HG03378 (cell line): ENCODE measurements around the gene STIM2.
"Not testable (repeated sequence)": the region's sequence is repeated elsewhere in the genome, so short reads cannot be mapped to it uniquely, and the experiment has no call there.

Experiments
- ATAC-seq: cut with Tn5 transposase; IDR thresholded peaks from one replicate; pipeline ENCODE4 v1.9.1; 2021; ENCODE audit warnings: mild to moderate bottlenecking, moderate library complexity; ENCODE audit not compliant: unreplicated experiment

The STIM2 gene

DNA sequence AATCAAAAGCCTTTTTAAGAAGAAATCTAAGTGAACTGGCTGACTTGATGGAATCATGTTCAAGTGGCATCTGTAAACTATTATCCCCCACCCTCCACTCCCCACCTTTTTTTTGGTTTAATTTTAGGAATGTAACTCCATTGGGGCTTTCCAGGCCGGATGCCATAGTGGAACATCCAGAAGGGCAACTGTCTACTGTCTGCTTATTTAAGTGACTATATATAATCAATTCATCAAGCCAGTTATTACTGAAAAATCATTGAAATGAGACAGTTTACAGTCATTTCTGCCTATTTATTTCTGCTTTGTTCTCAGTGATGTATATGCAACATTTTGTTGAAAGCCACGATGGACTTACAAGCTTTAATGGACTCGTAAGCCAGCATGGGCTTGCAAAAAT, 162.3 kb downstream of the STIM2 start:
- no peak for ATAC-seq

DNA sequence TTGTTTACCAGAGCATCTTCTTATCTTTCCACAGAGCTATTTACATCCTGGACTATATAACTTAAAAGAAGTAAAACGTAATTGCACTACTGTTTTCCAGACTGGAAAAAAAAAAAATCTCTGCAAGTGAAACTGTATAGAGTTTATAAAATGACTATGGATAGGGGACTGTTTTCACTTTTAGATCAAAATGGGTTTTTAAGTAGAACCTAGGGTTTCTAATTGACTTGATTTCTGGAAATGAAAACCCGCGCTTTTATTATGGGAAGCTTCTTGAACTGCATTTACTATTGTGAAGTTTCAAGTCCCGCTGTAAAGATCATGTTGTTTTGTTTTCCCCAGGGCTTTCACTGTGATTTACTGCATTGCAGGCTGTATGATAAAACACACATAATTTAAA, 162.7 kb downstream of the STIM2 start:
- ATAC-seq: no peak

DNA sequence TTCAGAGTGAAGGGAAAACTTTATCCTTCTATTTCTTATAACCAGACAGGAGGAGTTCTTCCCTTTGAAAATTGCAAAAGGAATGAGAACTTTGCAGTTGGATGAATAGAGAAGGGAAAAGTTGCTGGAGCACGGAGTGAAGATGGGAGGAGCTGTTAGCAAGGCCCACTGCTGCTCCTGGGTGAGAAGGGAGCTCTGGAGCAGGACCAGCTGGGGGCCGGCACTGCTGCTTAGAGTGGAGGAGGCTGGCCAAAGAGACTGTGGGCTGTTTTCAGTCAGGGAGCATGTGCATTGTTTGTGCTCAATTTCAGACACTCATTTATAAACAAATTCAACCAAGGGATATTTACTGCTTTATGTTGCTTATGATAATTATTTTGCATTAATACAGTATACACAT, 164.2 kb downstream of the STIM2 start:
- no peak for ATAC-seq

DNA sequence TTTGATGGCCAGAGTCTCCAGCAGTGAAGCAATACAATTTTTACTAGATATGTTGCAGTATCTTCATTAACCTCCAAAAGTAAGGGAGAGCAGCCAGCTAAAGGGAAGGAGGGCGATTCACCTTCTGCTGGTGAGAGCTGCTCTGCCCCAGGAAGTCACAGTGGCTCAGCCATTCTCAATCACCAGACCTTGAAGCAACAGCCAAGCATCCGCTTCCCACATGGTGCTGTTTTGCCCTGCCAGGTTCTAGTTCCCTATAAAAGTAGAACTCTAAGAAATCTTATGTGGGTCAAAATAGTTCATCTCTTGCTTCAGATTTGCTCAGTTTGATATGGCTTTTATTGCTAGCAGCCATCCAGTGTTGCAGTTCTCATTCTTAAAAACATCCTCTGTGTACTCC, 166.8 kb downstream of the STIM2 start:
- no peak for ATAC-seq

DNA sequence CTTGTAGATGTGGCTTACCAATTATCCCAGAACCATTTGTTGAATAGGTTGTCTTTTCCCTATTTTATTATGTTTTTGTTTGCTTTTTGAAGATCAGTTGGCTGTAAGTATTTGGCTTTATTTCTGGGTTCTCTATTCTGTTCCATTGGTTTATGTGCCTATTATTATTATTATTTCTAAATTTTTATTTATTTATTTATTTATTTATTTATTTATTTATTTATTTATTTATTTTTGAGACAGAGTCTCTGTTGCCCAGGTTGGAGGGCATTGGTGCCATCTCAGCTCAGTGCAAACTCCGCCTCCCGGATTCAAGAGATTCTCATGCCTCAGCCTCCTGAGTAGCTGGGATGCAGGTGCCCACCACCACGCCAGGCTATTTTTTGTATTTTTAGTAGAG, 174.5 kb downstream of the STIM2 start:
- ATAC-seq: not testable (repeated sequence)

DNA sequence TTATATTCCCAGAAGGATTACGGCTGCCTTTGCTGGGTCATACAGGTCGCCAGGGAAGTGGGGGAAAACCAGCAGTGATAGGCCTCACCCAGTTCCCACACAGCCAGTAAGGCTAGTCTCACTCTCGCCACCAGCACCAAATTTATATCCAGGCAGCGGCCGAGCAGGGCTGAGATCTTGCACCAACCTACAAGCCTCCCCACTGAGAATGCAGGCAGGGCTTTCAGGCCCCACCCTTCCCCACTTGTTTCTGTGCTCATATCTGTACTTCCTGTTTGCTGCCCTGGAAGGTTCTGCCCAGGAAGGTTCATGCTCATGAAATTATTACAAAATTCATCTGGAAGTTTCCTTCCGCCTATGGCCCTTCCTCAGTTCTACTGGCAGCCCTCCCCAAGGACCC, 179.7 kb downstream of the STIM2 start:
- ATAC-seq: no peak

DNA sequence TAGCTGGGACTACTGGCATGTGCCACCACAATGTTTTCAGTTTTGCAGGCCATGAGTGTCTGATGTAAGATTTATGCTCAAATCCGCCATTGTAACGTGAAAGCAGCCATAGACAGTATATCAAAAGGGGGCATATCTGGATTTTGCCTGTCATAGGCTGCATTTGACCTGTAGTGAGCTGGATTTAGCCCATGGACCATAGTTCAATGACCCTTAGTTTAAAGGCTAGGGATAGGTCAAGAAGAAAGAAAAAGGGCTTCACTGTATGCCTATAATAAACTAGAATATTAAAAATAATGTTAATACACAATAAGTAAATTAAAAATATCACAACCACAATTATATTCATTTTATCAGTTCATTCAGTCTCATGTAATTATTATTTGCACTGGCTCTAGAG, 181.8 kb downstream of the STIM2 start:
- no peak for ATAC-seq

DNA sequence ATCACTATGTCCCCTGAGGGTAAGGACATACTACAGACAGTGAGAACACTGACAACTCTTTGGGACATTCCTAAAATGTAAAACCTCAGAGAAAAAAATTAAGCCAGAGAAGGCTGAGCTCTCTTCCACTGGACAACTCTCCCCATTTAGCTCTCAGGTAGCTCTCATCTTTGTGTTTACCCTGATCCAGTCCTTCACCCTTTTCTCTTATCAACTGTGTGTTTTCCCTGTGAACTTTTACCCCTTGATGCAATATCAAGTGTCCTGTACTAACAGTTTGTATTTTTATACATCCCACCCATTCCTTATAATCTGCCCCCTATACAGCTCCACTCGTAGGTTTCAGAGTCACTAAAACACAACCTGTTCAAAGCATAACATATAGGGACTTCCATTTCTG, 182.6 kb downstream of the STIM2 start:
- no peak for ATAC-seq

DNA sequence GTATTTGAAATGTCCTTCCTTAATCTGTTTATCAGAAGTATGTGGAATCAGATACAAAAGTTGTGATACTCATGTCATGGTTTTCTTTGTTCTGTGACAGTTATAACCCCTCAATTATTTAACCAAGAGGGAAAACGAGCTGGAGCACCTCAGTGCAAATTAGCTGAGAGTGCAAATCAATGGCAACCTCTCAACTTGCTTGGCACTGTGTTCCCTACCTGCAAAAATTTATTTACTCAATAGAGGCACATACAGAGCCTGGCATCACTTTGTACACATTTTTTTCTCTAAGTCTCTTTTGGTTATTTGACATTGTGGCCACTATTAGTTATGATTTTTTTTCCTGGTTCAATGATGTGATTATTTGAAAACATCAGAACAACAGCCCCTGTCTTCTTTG, 186.2 kb downstream of the STIM2 start:
- no peak for ATAC-seq

DNA sequence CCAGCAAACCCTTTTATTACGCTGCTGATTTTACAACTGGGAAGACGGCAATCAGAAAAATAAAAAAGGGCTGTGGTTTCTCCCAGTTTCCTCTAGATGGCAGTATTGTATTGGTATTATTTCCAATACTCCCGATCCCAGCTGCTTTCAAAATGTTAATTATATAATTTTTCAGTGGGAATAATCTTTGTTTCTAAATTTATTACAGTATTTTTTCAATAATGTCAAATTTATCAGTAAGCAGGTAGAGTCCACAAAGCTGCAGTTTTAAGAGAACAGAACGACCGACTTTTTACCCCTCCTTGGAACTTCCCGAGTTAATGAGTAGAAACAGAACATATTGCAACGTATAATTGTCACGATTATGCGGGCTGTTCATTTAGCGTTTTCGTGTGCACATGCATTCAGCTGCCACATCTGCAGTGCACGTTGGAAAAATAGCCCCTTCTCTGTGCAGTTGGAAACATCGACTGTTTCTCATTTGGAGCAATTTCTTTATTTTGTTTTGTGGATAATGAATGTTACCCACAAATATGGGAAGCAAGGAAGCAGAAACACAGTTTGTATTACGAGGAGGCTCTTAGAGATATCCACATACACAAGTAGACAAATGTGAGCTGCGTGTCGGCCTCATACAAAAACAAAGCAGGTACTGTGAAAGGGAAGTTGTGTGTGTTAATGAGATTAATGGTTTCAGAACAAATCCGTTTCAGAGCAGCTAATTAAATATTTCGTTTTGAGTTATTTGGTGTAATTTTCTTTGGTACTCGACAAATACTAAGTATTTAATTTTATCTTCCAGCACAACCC, 188.0 kb downstream of the STIM2 start:
- no peak for ATAC-seq

DNA sequence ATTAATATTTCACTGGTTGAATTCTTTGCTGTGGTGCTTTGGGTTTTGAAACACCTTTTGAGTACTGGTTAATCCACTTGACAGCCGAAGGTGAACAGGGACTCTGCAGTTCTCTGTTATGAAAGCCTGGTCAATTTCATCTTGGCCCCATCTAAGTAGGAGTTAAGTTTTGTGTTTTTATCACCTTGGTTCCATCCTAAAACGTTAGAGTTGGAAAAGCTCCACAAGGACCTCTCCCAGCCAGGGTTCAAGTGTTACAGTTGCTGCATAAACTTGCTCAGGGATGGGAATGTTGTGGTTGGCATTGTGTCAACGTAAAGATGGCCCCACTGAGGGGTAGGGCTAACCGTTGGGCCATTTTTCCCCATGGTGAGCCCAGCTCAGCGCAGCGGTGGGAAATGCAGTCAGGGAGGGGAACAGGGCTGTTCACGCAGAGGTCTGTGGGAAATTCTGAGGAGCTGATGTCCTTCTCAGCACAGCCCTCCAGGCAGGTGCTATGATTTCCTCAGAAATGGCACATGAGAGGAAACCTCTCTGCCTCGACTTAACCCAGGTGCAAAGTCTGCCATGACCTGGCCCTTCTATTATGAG, 188.7 kb downstream of the STIM2 start:
- no peak for ATAC-seq

DNA sequence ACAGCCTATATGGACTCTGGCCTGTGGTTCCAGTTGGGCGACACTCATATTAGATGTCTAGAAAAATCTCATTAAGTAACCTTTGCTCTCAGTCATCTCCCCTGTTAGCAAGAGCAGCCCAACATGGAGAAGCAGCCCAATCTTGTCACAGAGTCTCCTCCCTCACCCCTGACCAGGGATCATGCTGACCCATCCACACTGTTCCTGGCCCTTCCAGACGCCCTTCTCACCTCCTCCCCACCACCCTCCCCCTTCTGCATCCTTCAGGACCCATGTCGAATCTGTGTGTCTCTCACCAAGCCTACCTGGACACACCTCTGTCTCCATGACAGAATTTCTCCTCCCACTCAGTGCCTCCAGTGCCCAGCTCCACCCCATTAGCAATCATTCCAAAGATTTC, 190.1 kb downstream of the STIM2 start:
- ATAC-seq: no peak

DNA sequence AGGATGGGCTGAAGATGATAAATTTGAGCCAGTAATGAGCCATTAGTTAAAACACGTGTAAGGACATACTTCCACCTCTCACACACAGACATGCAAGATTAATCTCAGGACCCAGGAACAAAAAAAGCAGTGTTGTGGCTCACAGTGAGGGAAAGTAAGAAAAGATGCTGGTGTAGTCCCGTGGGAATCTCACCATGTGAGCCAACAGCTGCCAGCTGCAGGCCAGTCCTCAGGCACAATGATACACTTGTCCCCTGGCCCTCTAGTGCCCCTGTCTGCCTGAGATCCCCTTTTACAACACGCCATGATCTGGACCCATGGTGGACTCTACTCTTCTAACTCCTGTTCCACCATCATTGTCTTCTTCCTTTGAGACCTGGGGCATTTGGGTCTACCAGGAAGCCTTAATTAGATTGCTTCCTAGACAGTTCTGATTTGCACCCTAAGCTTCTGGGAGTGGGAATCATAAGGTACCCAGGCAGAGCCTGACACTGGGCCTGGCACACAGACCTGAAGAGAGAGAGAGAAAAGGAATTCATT, 194.7 kb downstream of the STIM2 start:
- ATAC-seq: no peak

DNA sequence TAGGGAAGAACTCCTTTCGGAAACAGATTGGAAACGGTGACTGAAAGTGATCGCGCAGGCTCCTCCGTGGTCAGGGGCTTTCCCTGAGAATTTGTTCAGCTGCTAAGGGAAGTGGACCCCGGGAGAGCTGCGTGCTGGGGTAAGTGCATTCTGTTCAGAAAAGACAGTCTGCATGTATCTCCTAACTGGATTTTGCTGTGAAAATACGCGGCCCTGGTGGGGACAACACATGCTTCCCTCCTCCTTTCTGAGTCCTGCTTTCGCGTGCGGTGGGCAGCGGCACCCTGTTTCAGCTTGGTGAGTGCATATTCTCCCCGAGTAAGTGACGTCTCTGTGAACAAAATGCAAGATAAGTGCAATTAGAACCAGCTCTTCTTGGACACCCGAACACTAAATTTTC, 195.6 kb downstream of the STIM2 start:
- no peak for ATAC-seq

DNA sequence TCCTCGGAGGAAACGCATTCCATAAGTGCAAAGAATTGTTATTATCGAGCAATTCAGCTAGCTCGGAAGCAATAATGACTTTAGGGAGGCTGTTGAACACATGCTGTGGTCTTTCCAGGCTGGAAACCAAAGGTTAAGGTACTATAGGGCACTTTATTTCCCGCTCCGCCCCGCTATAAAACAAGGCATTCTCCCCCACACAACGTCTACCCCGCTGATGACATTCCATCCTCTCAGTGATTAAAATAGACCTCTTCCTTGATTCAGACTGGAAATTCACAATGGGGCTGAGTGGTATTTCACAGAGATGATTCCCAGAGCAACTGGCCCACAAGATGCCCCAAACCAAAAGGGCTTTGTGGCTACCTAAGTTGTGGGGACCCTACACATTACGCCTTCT, 196.4 kb downstream of the STIM2 start:
- no peak for ATAC-seq

DNA sequence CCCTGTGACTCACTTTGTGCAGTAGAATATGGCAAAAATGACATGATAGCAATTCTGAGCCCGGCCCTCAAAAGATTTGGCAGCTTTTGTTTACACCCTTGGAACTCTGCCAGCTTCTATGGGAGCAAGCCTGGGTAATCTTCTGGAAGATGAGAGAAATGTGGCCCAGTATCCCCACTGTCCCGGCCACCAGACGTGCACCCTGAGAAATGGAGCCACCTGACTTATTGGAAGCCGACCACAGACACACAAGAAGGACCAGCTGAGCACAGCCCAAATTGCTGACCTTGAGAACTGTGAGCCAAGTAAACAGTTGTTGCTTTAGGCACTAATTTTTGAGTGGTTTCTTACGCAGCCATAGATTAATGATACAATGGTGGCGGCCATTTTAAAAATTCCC, 197.0 kb downstream of the STIM2 start:
- no peak for ATAC-seq

DNA sequence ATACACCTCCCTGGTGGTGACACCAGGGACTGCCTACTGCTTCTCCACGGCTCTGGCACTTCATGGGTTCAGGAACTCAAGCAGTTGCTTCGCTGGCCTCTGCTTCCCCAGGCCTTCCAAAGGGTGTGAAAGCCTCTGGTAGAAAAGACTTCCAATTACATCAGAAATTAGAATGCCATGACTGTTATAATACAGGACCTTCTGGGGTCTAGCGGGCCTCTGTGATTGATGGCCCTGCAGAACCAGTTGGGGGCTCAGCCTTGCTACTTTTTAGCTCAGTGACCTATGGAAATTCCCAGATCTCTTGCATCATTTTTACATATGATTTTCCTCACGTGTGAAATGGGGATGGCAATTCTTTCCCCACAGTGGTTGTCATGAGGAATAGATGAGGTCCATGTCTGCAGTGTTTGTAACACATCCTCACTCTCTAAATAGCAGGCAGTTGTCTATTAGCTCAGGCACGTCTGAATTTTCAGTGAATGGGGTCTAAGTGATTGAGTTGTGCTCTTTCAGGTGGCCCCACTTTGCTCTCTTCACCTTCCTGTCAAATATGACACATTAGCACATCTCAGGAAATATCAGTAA, 198.3 kb downstream of the STIM2 start:
- no peak for ATAC-seq

DNA sequence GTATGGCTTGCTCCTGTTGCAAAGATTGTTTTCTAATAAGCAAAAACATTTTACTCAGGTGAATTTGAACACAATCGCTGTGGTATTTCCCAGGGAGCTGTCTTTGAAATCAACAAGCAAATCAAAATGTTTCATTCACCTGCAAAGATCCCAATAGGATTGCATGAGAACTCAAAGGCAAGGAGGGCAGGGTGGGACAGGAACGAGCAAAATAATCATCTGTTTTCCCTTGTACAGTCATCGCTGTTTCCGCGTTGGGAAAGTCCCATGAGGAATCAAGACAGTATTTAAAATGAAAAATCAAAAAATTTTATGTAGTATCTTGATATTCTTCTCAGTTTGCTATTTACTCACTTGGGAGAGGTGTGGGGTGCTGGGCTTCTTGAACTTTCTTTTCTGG, 198.8 kb downstream of the STIM2 start:
- no peak for ATAC-seq

DNA sequence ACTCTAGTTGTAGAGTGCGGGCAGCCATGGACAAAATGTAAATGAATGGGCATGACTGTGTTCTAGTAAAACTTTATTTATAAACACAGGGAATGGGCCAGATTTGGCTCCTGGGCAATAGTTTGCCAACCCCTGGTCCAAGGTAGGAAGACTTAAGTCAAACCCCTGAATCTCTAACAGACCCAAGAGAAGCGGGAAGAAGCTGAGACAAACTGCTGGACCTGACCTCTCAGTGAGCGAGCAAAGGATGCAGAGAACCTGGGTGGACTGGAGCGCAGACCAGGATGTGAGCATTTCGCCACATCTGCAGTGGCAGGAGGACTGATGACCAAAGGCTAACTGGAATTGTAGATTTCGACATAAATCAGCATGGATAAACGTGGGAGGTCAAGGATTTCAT, 201.6 kb downstream of the STIM2 start:
- no peak for ATAC-seq

DNA sequence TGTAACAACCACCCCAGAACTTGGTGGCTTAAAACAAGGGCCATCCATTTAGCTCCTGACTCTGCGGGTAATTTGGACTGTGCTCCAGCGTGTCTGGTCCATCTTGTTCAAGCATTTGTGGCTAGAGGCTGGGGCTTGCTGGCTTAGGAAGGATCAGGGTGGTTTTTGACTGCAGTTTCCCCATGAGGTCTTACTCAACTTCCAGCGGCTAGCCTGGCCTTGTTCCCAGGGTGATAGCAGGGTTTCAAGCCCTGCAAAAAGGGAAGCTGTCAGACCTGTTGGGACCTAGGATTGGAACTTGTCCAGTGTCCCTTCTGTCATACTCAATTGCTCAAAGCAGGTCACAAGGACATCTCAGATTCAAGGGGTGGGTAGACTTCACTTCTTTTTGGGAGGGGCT, 205.9 kb downstream of the STIM2 start:
- no peak for ATAC-seq

DNA sequence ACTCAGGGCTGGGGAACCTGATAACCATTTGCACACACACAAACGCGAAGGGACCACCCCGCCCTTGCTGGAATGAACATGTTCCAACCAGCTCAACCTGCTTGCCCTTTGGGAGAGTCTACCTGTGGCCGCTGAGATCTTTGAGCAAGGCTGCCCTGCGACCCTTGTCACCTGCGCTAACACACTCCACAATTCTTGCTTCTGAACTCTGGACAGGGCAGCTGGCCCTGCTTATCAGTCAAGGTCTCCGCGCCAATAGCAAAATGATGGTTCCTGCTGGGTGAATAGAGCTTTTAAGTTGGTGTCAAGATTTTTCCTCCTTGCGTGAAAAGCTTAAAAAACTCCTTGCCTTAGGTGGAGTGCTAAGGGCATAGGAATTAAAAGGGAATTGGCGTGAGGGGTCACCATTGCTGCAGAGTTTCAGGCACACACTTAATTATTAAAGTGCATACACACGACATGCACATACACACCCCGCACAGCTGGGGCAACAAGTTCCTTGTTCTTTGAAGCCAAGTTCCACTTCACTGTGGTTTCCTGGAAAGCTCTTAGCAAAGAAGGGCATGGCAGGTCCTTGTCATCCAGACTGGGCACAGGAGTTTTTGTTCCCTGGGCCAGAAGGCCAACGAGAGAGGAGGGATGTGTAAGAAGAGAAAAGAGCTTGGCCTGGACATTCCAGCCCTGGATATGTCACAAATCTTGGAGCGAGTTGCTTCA, 207.7 kb downstream of the STIM2 start:
- no peak for ATAC-seq
